Smooth muscle cell (in vitro differentiated cells): ENCODE data around the gene SPTBN2. TPM values are rescaled to one million over a fixed set of nuclear protein-coding genes. Genes with fewer than 3 reads are reported as not detected.
"Not testable (repeated sequence)": the region's sequence is repeated elsewhere in the genome, so short reads cannot be mapped to it uniquely, and the experiment has no call there.

Experiments
- DNase-seq: peaks from one replicate; lab custom pipeline; 2025; ENCODE audit not compliant: unreplicated experiment; lab: John Stamatoyannopoulos, UW
- H2AFZ ChIP-seq: fragments of 200-600 bp; sonication (generic); 2 replicates; pipeline ENCODE4 v1.6.0; 2016; ENCODE audit warnings: antibody characterized with exemption, low read depth, mild to moderate bottlenecking
- H3F3A ChIP-seq: fragments of 200-600 bp; sonication (generic); 2 replicates; pipeline ENCODE4 v1.6.0; 2017; ENCODE audit warnings: antibody characterized with exemption, low read depth
- H3K27ac ChIP-seq: fragments of 200-600 bp; sonication (generic); 2 replicates; pipeline ENCODE4 v1.5.1; 2016; ENCODE audit warnings: low read depth, mild to moderate bottlenecking
- H3K27me3 ChIP-seq: fragments of 200-600 bp; sonication (generic); 2 replicates; pipeline ENCODE4 v1.6.1; 2016; ENCODE audit warnings: low read depth, mild to moderate bottlenecking
- H3K36me3 ChIP-seq: fragments of 200-600 bp; sonication (generic); 2 replicates; pipeline ENCODE4 v1.5.1; 2016; ENCODE audit warnings: low read depth
- H3K4me1 ChIP-seq: fragments of 200-600 bp; sonication (generic); 2 replicates; pipeline ENCODE4 v1.5.1; 2016; ENCODE audit warnings: low read depth
- H3K4me2 ChIP-seq: fragments of 200-600 bp; sonication (generic); 2 replicates; pipeline ENCODE4 v1.6.0; 2016; ENCODE audit warnings: mild to moderate bottlenecking
- H3K4me3 ChIP-seq: fragments of 200-600 bp; sonication (generic); 2 replicates; pipeline ENCODE4 v1.5.1; 2016; ENCODE audit warnings: mild to moderate bottlenecking
- H3K79me2 ChIP-seq: fragments of 200-600 bp; sonication (generic); 2 replicates; pipeline ENCODE4 v1.6.0; 2016; ENCODE audit warnings: low read depth, mild to moderate bottlenecking
- H3K9ac ChIP-seq: fragments of 200-600 bp; sonication (generic); 2 replicates; pipeline ENCODE4 v1.6.0; 2016; ENCODE audit warnings: low read depth
- H3K9me3 ChIP-seq: fragments of 200-600 bp; sonication (generic); replicated peaks from 2 replicates; pipeline ENCODE4 v1.5.1; 2016; ENCODE audit warnings: low read depth
- H4K20me1 ChIP-seq: fragments of 200-600 bp; sonication (generic); 2 replicates; pipeline ENCODE4 v1.6.0; 2016; ENCODE audit warnings: low read depth
- CTCF ChIP-seq: fragments of 200-600 bp; sonication (generic); IDR thresholded peaks from 2 replicates; pipeline ENCODE4 v1.5.1; 2017; ENCODE audit warnings: borderline replicate concordance, mild to moderate bottlenecking, antibody characterized with exemption; ENCODE audit not compliant: insufficient read depth, poor library complexity, severe bottlenecking
- WGBS: methylation state at CpG from one replicate; pipeline ENCODE4 v1.1.7; 2016; ENCODE audit warnings: low lambda C conversion rate; 5-methylcytosine and 5-hydroxymethylcytosine counted together
- polyA plus RNA-seq: library from polyadenylated mRNA; unstranded; fragments of >200 nt; fragmentation: Nextera tagmentation; extraction: Ambion mirVana; gene quantifications from 2 replicates; pipeline ENCODE4 v1.2.1, GENCODE V29; 2016
- total RNA-seq: library from RNA; depleted of rRNA; stranded (reverse); fragments of >200 nt; gene quantifications from 2 replicates; pipeline ENCODE4 v1.2.3, GENCODE V29; 2014

The SPTBN2 gene
- total and polyA plus RNA-seq, 2 experiments from 2014 or later = 15.7 to 20.9 TPM

- no peaks in the 10 kb centered on the region for H3K9me3 ChIP-seq
Observed at GRCh38 chr11:66725647-66726046, 3.4 kb downstream of the SPTBN2 start.

GRCh38 chr11:66725114-66725513 lies 3.9 kb downstream of the SPTBN2 start:
- Histone ChIP-seq H3K36me3 (no peaks in the 10 kb centered on the region), H3F3A (peaks cover 6% of the 10 kb centered on the region), H4K20me1 (no peaks in the 10 kb centered on the region), H3K9ac (no peak overlapping the region), H3K4me2 (peak overlapping the region; percentile 42), H2AFZ (no peak overlapping the region), H3K4me1 (peaks cover 21% of the 10 kb centered on the region), H3K79me2 (no peaks in the 10 kb centered on the region), H3K4me3 (no peak overlapping the region), H3K27ac (peak overlapping the region; percentile 0), H3K9me3 (no peaks in the 10 kb centered on the region), H3K27me3 (peaks cover 24% of the 10 kb centered on the region)
- no peak for DNase-seq
- TF ChIP-seq CTCF = no peak
- WGBS = 95% methylated on average over 1 of the region's 1 CpG

More at GRCh38 chr11:66725647-66726046, 3.4 kb downstream of the SPTBN2 start:
- Histone ChIP-seq H4K20me1 (no peaks in the 10 kb centered on the region), H3K27ac (peak overlapping the region; percentile 0), H3K9ac (no peak overlapping the region), H3K4me1 (peaks cover 21% of the 10 kb centered on the region), H3K79me2 (no peaks in the 10 kb centered on the region), H3F3A (peaks cover 7% of the 10 kb centered on the region), H3K4me3 (peak overlapping the region; percentile 46), H2AFZ (no peak overlapping the region), H3K27me3 (peaks cover 28% of the 10 kb centered on the region), H3K36me3 (no peaks in the 10 kb centered on the region), H3K4me2 (peak overlapping the region; percentile 42)
- DNase-seq = no peak
- 18% methylated on average over 10 of the region's 10 CpGs for WGBS
- no peak for TF ChIP-seq CTCF

- H2AFZ ChIP-seq, H3K9ac ChIP-seq, H3K27ac ChIP-seq, H3K79me2 ChIP-seq, H3K4me2 ChIP-seq, H3K9me3 ChIP-seq, H4K20me1 ChIP-seq, H3K4me3 ChIP-seq, H3K36me3 ChIP-seq, H3F3A ChIP-seq, DNase-seq: not testable (repeated sequence)
- WGBS = 96% methylated on average over 5 of the region's 5 CpGs
- Histone ChIP-seq H3K4me1 (peaks cover 23% of the 10 kb centered on the region), H3K27me3 (peaks cover 14% of the 10 kb centered on the region)
Observed at GRCh38 chr11:66724167-66724566, 4.8 kb downstream of the SPTBN2 start.

- Histone ChIP-seq H3F3A (no peaks in the 10 kb centered on the region), H3K4me2 (no peak overlapping the region), H3K4me3 (no peak overlapping the region), H4K20me1 (no peaks in the 10 kb centered on the region), H2AFZ (no peak overlapping the region), H3K27ac (no peak overlapping the region), H3K9ac (no peak overlapping the region), H3K27me3 (peaks cover 11% of the 10 kb centered on the region), H3K36me3 (no peaks in the 10 kb centered on the region), H3K4me1 (peaks cover 24% of the 10 kb centered on the region), H3K79me2 (no peaks in the 10 kb centered on the region), H3K9me3 (no peaks in the 10 kb centered on the region)
- DNase-seq = no peak
- 84% methylated on average over 5 of the region's 5 CpGs for WGBS
- no peak for TF ChIP-seq CTCF
Observed at GRCh38 chr11:66723693-66724092, 5.3 kb downstream of the SPTBN2 start.
